ENCODE results near the gene MED8.
"Not testable (repeated sequence)": the region's sequence is repeated elsewhere in the genome, so short reads cannot be mapped to it uniquely, and the experiment has no call there.

MED8 gene

DNA sequence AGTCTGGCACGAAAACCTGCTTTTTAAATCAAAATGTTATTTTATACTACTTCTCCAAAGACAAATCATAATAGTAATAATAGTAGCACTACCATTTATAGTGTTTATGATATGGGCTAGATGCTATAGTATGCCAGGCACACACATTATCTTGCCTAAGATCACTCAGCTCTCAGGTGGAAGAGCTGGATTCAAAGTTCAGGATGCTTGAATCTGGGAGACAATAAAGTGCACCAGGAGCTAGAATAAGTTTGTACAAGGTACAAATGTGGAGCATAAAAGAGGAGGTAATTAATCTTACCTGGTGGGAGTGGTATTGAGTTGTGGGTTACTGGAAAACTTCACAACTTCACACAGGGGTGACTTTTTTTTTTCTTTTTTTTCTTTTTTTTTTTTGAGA, 11.8 kb downstream of the MED8 start:
- TF ChIP-seq, protein P1, sequence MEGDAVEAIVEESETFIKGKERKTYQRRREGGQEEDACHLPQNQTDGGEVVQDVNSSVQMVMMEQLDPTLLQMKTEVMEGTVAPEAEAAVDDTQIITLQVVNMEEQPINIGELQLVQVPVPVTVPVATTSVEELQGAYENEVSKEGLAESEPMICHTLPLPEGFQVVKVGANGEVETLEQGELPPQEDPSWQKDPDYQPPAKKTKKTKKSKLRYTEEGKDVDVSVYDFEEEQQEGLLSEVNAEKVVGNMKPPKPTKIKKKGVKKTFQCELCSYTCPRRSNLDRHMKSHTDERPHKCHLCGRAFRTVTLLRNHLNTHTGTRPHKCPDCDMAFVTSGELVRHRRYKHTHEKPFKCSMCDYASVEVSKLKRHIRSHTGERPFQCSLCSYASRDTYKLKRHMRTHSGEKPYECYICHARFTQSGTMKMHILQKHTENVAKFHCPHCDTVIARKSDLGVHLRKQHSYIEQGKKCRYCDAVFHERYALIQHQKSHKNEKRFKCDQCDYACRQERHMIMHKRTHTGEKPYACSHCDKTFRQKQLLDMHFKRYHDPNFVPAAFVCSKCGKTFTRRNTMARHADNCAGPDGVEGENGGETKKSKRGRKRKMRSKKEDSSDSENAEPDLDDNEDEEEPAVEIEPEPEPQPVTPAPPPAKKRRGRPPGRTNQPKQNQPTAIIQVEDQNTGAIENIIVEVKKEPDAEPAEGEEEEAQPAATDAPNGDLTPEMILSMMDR (conservative IDR thresholded peaks at IDR 0.05) = no peak
- no peak overlapping the region for H3K27ac ChIP-seq

GRCh38 chr1:43376723-43377235, 12.8 kb downstream of the MED8 start:
- no peak overlapping the region for H3K27ac ChIP-seq
- TF ChIP-seq, protein P1 (conservative IDR thresholded peaks at IDR 0.05) = no peak

DNA sequence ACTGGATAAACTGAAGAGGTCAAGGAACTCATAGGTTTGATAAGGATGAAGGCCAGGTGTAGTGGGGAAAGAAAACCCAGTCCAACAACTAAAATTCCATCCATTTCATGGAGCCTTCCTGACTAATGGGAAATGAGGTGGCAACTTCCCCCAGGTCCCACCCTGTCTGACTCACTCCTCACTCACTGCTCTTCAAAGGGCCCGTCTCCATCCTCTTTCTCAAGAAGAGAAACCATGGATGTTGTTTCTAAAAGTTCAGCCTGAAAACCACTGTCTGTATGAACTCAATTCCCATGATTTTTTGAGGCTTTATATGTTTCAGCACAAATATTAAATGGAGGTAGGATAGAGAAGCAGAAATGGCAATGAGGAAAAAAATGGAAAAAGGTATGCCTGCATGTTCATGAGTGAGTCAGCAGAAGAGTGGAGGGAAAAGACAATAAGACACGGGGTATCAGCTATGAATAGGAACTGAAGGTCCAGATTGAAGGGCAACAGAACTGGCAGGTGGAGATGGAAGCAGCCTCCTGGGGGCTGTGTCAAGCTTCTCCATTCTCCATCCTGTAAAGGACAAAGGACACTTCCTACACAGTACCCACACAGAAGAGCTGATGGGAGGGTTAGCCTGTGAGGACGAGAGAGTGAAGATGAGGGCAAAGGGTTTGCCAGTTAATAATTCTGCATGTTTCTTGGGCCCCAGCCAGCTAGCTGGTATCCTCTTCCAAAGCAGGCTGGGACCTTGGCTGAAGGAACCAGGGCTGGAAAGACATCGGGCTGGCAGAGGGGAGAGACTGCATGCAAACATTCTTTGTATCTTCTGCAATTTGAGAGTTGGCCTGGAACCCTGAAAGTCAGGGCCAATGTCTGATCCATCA, 16.3 kb downstream of the MED8 start:
- H3K27ac ChIP-seq = no peak overlapping the region
- TF ChIP-seq, protein P1 (conservative IDR thresholded peaks at IDR 0.05) = no peak

GRCh38 chr1:43372172-43372571, 17.4 kb downstream of the MED8 start:
- TF ChIP-seq, protein P1 (conservative IDR thresholded peaks at IDR 0.05) = no peak

GRCh38 chr1:43370564-43370963, 19.0 kb downstream of the MED8 start:
- TF ChIP-seq, protein P1 (conservative IDR thresholded peaks at IDR 0.05) = no peak
- no peak overlapping the region for H3K27ac ChIP-seq

More at GRCh38 chr1:43372172-43372571, 17.4 kb downstream of the MED8 start:
- H3K27ac ChIP-seq = no peak overlapping the region

GRCh38 chr1:43369779-43370178, 19.8 kb downstream of the MED8 start:
- H3K27ac ChIP-seq = not testable (repeated sequence)

DNA sequence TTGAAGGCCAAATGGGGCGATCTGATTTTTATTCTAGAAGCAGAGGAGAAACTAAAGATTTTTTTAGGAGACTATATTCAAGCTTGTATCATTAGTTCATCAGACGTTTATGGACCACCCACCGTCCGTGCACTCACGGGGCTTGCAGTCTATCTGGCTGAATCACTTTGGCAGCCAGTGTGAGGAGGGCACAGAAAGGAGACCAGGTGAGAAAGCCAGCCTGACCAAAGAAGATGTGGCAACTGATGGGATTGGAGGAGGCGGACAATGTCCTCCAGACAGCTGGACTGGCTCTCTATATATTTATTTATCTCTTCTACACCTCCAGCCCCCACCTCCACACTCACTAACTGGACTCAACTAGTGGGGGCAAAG, 21.0 kb downstream of the MED8 start:
- peak overlapping the region; percentile 91 for H3K27ac ChIP-seq
- TF ChIP-seq, protein P1 (conservative IDR thresholded peaks at IDR 0.05) = no peak

Data from VCaP (cell line).